Upper lobe of left lung (tissue), 4 donors: Measurements from ENCODE around the gene LRP4.

ENCODE experiments used
- CTCF ChIP-seq, 6 experiments: fragments of 450-650 bp in 4 of 6; fragments of 200-600 bp in 2 of 6; sonication (generic) in 2 of 6; IDR thresholded peaks; one replicate each; pipeline ENCODE4 v1.5.1; 2016 to 2019; ENCODE audit warnings: antibody characterized with exemption in 6 of 6
- EP300 ChIP-seq, 4 donors: sonication (generic); formaldehyde crosslinking; IDR thresholded peaks; one replicate each; pipeline ENCODE4 v1.5.1; 2017; ENCODE audit warnings: antibody characterized with exemption in 4 of 4, control low read depth in 2 of 4
- POLR2A ChIP-seq, 4 donors: fragments of 450-650 bp; IDR thresholded peaks; one replicate each; pipeline ENCODE4 v1.5.1; 2016 to 2017; ENCODE audit warnings: antibody characterized with exemption in 4 of 4, mild to moderate bottlenecking in 2 of 4
- POLR2AphosphoS5 ChIP-seq, 2 donors: sonication (generic); formaldehyde crosslinking; IDR thresholded peaks; one replicate each; pipeline ENCODE4 v1.5.1; 2017; ENCODE audit warnings: antibody characterized with exemption in 2 of 2

GRCh38 chr11:46836870-46837269, 81.5 kb downstream of the LRP4 start:
- no peak for TF ChIP-seq CTCF (IDR thresholded peaks at IDR 0.05)
- no peak for TF ChIP-seq EP300 (IDR thresholded peaks at IDR 0.05)
- TF ChIP-seq POLR2A (IDR thresholded peaks at IDR 0.05): no peak
- no peak for TF ChIP-seq POLR2AphosphoS5 (IDR thresholded peaks at IDR 0.05)
